OCI-LY1 (cell line): ENCODE results near the gene CSAD.

Source experiments
- CTCF ChIP-seq: fragments of 200-600 bp; sonication (generic), shearing (Covaris generic); IDR thresholded peaks from 2 replicates; pipeline ENCODE4 v1.5.1; 2017; ENCODE audit warnings: mild to moderate bottlenecking, antibody characterized with exemption, low read length, moderate library complexity, mixed read lengths
- EZH2 ChIP-seq: fragments of 200-600 bp; sonication (generic), shearing (Covaris generic); IDR thresholded peaks from 2 replicates; pipeline ENCODE4 v1.8.0; 2017; ENCODE audit warnings: borderline replicate concordance, mixed run types, mild to moderate bottlenecking, antibody characterized with exemption, low read length, moderate library complexity, mixed read lengths

DNA sequence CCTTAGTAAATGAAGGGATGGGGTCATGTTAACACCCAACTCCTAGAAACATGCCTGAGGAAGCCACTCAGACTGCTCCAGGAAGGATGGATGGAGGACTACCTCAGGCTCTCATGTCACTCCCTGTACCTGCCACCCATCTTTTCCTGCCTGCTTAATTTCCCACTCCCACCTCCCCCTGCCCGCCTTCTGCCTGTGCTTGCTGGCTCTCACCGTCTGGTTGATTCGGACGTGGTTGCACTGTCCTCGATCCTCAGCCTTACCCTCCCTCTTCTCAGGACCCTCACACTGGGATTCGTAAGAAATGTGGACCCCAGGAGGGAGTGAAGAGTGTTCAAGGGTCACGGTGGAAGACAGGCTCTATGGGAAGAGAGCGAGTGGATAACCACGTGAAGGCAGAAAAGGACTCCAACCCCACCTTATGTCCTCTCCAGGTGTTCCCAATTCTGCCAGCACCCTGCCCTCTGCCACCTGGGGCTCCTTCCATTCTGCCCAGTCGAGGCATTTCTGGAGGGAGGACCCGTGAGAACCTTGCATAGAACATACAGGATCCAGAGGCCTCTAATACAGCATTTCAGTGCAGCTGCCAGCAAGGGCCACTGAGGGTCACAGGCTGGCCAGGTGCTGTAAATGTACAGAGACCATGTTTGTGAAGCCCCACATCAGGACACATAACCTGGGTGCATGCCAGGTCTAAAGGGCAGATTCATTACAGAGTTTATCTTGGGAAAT lies 13.4 kb upstream of the CSAD start:
- TF ChIP-seq CTCF (no peak), EZH2 (no peak)
